Psoas muscle (tissue), 8 donors: ENCODE measurements around the gene FUNDC2. TPM values are rescaled to one million over a fixed set of nuclear protein-coding genes. Genes with fewer than 3 reads are reported as not detected.

Experiments used
- ATAC-seq, 4 donors: fragments of 200-7000 bp; cut with Tn5 transposase; one replicate each; pipeline ENCODE4 v1.9.1; 2020; ENCODE audit warnings: moderate library complexity in 3 of 4, mild to moderate bottlenecking in 2 of 4
- DNase-seq, 2 donors: peaks; one replicate each; pipeline ENCODE4 v3.0.0-alpha.2; 2020
- H3K27ac ChIP-seq: fragments of 200-600 bp; one replicate; pipeline ENCODE4 v1.8.0; 2022
- H3K27me3 ChIP-seq, 3 donors: fragments of 200-600 bp in 1 of 3; one replicate each; pipeline versions ENCODE4 v1.6.1 to v1.8.0; 2013 to 2022; ENCODE audit warnings: low read length in 2 of 3, mild to moderate bottlenecking in 2 of 3, moderate library complexity in 1 of 3; ENCODE audit not compliant: insufficient read depth in 3 of 3
- H3K36me3 ChIP-seq, 2 donors: fragments of 200-600 bp in 1 of 2; one replicate each; pipeline versions ENCODE4 v1.6.1 to v1.8.0; 2013 to 2022; ENCODE audit warnings: low read depth in 1 of 2, mild to moderate bottlenecking in 1 of 2, moderate library complexity in 1 of 2; ENCODE audit not compliant: insufficient read depth in 1 of 2
- H3K4me1 ChIP-seq: fragments of 200-600 bp; one replicate; pipeline ENCODE4 v1.8.0; 2022
- H3K4me3 ChIP-seq: fragments of 200-600 bp; one replicate; pipeline ENCODE4 v1.8.0; 2022; ENCODE audit warnings: mild to moderate bottlenecking
- H3K9me3 ChIP-seq: fragments of 200-600 bp; one replicate; pipeline ENCODE4 v1.8.0; 2022
- CTCF ChIP-seq: fragments of 200-600 bp; IDR thresholded peaks from one replicate; pipeline ENCODE4 v1.8.0; 2022; ENCODE audit warnings: antibody characterized with exemption
- WGBS, 3 donors: extraction: QIAGEN DNeasy Blood & Tissue Kit; methylation state at CpG; one replicate each; pipeline versions ENCODE4 v1.1.6 to v1.1.7; 2013; 5-methylcytosine and 5-hydroxymethylcytosine counted together
- intact Hi-C, 2 donors: fragments of 100-400 bp; cut with DNase I; formaldehyde crosslinking; loops; one replicate each; pipeline versions ENCODE4 v1.11.0 to v1.14.2; 2022
- polyA plus RNA-seq, 3 donors: library from polyadenylated mRNA; stranded (reverse); fragments of 200-250 nt; gene quantifications; one replicate each; pipeline ENCODE4 v1.2.3, GENCODE V29; 2013
- total RNA-seq, 4 donors: library from RNA; stranded (reverse); fragmentation: NEBNext Ultra II Directional in 2 of 4; extraction: Animal tissue kit (Norgen Biotek cat#: 25700) in 2 of 4; gene quantifications; one replicate each; pipeline versions ENCODE4 v1.2.1 to v1.2.4, GENCODE V29; 2021 to 2023
- donor health status: healthy with polysubstance abuse.
- donor health status: DM: no; HTN: no; CAD: no; lungs with moderate emphysema.
- donor health status: Bipolar disorder and iron deficiency.
- donor health status: healthy.
- donor health status: DM: yes; HTN: yes; CAD: no.
- donor health status: DM: no; HTN: no; CAD: no.
- donor health status: DM: no; HTN: no; CAD: no.
- donor health status: DM: yes; HTN: yes; CAD: no.

FUNDC2 gene
- total and polyA plus RNA-seq, 7 donors = 258 to 441 (median 318) TPM

GRCh38 chrX:155048977-155049619 is 22.5 kb downstream of the FUNDC2 start:
- no peaks in the 10 kb centered on the region for H3K27me3 ChIP-seq
- H3K27ac ChIP-seq = peak overlapping the region; percentile 81
- DNase-seq = peak; percentile 19 to 49
- H3K4me1 ChIP-seq = peaks cover 22% of the 10 kb centered on the region
- H3K36me3 ChIP-seq = peaks cover 0 to 22% of the 10 kb centered on the region in 2 donors
- no peak overlapping the region for H3K4me3 ChIP-seq
- ATAC-seq = peak in 2 of 4 donors; percentile 49
- 37 to 59% (median 40%) methylated on average over 7 to 9 of the region's 9 CpGs for WGBS, 3 donors
- H3K9me3 ChIP-seq = no peaks in the 10 kb centered on the region
- intact Hi-C loops = no loop called here
- TF ChIP-seq CTCF = peak; percentile 57

GRCh38 chrX:155052738-155053498 is 26.3 kb downstream of the FUNDC2 start:
- 76 to 91% (median 90%) methylated on average over 5 of the region's 5 CpGs for WGBS, 3 donors
- no peak for TF ChIP-seq CTCF
- DNase-seq = no peak
- intact Hi-C loops = loop anchor here in 1 of 2 donors (10.0 kb wide), 1 partner anchor 68 kb away; no protein-coding TSS in a partner anchor
- peaks cover 16% of the 10 kb centered on the region for H3K4me1 ChIP-seq
- H3K4me3 ChIP-seq = no peak overlapping the region
- H3K36me3 ChIP-seq = peaks cover 0 to 32% of the 10 kb centered on the region in 2 donors
- no peaks in the 10 kb centered on the region for H3K9me3 ChIP-seq
- peak overlapping the region; percentile 30 for H3K27ac ChIP-seq
- ATAC-seq = no peak
- no peaks in the 10 kb centered on the region for H3K27me3 ChIP-seq

GRCh38 chrX:155053656-155054055 is 27.0 kb downstream of the FUNDC2 start:
- intact Hi-C loops = loop anchor here in 1 of 2 donors (10.0 kb wide), 1 partner anchor 69 kb away; no protein-coding TSS in a partner anchor
- 56 to 86% (median 82%) methylated on average over 3 of the region's 3 CpGs for WGBS, 3 donors

GRCh38 chrX:155054255-155054654 is 27.6 kb downstream of the FUNDC2 start:
- peaks cover 0 to 32% of the 10 kb centered on the region in 2 donors for H3K36me3 ChIP-seq
- 72 to 90% (median 86%) methylated on average over 4 of the region's 4 CpGs for WGBS, 3 donors

More at GRCh38 chrX:155053656-155054055, 27.0 kb downstream of the FUNDC2 start:
- H3K4me1 ChIP-seq = peaks cover 9% of the 10 kb centered on the region
- H3K9me3 ChIP-seq = no peaks in the 10 kb centered on the region
- DNase-seq = no peak
- H3K27ac ChIP-seq = no peak overlapping the region
- H3K36me3 ChIP-seq = peaks cover 0 to 32% of the 10 kb centered on the region in 2 donors
- no peaks in the 10 kb centered on the region for H3K27me3 ChIP-seq
- ATAC-seq = no peak
- TF ChIP-seq CTCF = no peak
- no peak overlapping the region for H3K4me3 ChIP-seq

More at GRCh38 chrX:155054255-155054654, 27.6 kb downstream of the FUNDC2 start:
- Histone ChIP-seq H3K27ac (no peak overlapping the region), H3K4me1 (peaks cover 3% of the 10 kb centered on the region), H3K9me3 (no peaks in the 10 kb centered on the region), H3K4me3 (no peak overlapping the region), H3K27me3 (no peaks in the 10 kb centered on the region)
- DNase-seq (no peak), ATAC-seq (no peak)
- no peak for TF ChIP-seq CTCF
- intact Hi-C loops = loop anchor here in 1 of 2 donors (10.0 kb wide), 1 partner anchor 69 kb away; no protein-coding TSS in a partner anchor
